ENCODE data around the gene MINDY4B. TPM values are rescaled to one million over a fixed set of nuclear protein-coding genes. Genes with fewer than 3 reads are reported as not detected.
"Not testable (repeated sequence)": the region's sequence is repeated elsewhere in the genome, so short reads cannot be mapped to it uniquely, and the experiment has no call there.

MINDY4B gene
- total RNA-seq, 1 donor = not detected

DNA sequence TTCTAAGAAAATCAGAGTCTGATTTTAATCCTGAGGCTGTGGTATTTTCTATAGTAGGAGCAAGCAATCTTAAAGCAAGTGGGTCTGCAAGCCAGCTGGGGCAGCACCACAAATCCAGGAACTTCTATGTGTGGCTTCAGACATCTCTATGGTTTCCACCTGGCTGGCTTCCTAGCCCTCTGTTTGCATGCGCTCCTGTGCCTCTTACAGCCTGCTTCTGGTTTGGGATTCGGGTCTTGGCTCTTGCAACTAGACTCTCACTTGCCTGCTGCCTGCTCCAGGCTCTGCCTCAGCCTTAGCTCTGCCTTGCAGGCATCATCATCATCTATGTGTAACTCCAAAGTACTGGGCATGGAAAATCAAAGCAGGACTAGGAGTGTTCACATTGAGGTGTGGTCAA is 43.4 kb downstream of the MINDY4B start:
- H4K20me1 ChIP-seq (ENCODE audit: insufficient read depth, low read length) = no peaks in the 10 kb centered on the region
- peaks cover 18% of the 10 kb centered on the region for H3K27me3 ChIP-seq (ENCODE audit: insufficient read depth, low read length)
- no peaks in the 10 kb centered on the region for H3K9me3 ChIP-seq (ENCODE audit: low read depth, low read length)
- H3K36me3 ChIP-seq (ENCODE audit: insufficient read depth, low read length) = no peaks in the 10 kb centered on the region
- no peak overlapping the region for H3K27ac ChIP-seq (ENCODE audit: low read depth, low read length)
- no peak overlapping the region for H2AFZ ChIP-seq (ENCODE audit: low read length)
- no peak overlapping the region for H3K4me3 ChIP-seq (ENCODE audit: insufficient read depth, low read length)
- TF ChIP-seq, protein P1, sequence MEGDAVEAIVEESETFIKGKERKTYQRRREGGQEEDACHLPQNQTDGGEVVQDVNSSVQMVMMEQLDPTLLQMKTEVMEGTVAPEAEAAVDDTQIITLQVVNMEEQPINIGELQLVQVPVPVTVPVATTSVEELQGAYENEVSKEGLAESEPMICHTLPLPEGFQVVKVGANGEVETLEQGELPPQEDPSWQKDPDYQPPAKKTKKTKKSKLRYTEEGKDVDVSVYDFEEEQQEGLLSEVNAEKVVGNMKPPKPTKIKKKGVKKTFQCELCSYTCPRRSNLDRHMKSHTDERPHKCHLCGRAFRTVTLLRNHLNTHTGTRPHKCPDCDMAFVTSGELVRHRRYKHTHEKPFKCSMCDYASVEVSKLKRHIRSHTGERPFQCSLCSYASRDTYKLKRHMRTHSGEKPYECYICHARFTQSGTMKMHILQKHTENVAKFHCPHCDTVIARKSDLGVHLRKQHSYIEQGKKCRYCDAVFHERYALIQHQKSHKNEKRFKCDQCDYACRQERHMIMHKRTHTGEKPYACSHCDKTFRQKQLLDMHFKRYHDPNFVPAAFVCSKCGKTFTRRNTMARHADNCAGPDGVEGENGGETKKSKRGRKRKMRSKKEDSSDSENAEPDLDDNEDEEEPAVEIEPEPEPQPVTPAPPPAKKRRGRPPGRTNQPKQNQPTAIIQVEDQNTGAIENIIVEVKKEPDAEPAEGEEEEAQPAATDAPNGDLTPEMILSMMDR (IDR thresholded peaks at IDR 0.05; ENCODE audit: extremely low read depth, low read depth, low read length) = no peak
- H3K79me2 ChIP-seq (ENCODE audit: insufficient read depth, low read length) = no peaks in the 10 kb centered on the region
- no peak overlapping the region for H3K4me2 ChIP-seq (ENCODE audit: insufficient read depth, low read length)
- no peaks in the 10 kb centered on the region for H3K4me1 ChIP-seq (ENCODE audit: insufficient read depth, low read length)
- DNase-seq (ENCODE audit: insufficient read length, low spot score, missing footprints) = no peak

DNA sequence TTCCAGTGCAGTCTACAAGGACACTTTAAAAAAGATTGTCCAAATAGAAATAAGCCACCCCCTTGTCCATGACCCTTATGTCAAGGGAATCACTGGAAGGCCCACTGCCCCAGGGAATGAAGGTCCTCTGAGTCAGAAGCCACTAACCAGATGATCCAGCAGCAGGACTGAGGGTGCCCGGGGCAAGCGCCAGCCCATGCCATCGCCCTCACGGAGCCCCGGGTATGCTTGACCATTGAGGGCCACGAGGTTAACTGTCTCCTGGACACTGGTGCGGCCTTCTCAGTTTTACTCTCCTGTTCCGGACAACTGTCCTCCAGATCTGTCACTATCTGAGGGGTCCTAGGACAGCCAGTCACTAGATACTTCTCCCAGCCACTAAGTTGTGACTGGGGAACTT is 47.3 kb downstream of the MINDY4B start:
- not testable (repeated sequence) for DNase-seq (ENCODE audit: insufficient read length, low spot score, missing footprints); H3K9me3 ChIP-seq (ENCODE audit: low read depth, low read length); H2AFZ ChIP-seq (ENCODE audit: low read length); H3K36me3 ChIP-seq (ENCODE audit: insufficient read depth, low read length); H3K27ac ChIP-seq (ENCODE audit: low read depth, low read length); H3K4me1 ChIP-seq (ENCODE audit: insufficient read depth, low read length); H3K4me2 ChIP-seq (ENCODE audit: insufficient read depth, low read length); H4K20me1 ChIP-seq (ENCODE audit: insufficient read depth, low read length); H3K79me2 ChIP-seq (ENCODE audit: insufficient read depth, low read length); H3K4me3 ChIP-seq (ENCODE audit: insufficient read depth, low read length)
- peaks cover 14% of the 10 kb centered on the region for H3K27me3 ChIP-seq (ENCODE audit: insufficient read depth, low read length)

DNA sequence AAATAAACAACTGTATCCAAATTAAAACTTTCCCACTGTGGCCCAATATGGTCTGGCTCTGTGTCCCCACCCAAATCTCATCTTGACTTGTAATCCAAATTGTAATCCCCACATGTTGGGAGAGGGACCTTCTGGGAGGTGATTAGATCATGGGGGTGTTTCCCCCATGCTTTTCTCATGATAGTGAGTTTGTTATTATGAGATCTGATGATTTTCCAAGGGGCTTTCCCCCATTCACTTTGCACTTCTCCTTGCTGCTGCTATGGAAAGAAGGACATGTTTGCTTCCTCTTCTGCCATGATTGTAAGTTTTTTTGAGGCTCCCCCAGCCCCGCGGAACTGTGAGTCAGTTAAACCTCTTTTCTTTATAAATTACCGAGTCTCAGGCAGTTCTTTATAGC is 55.0 kb downstream of the MINDY4B start:
- Histone ChIP-seq H2AFZ (ENCODE audit: low read length) (no peak overlapping the region), H3K9me3 (ENCODE audit: low read depth, low read length) (no peaks in the 10 kb centered on the region), H3K4me2 (ENCODE audit: insufficient read depth, low read length) (no peak overlapping the region), H3K27ac (ENCODE audit: low read depth, low read length) (no peak overlapping the region), H4K20me1 (ENCODE audit: insufficient read depth, low read length) (no peaks in the 10 kb centered on the region), H3K4me3 (ENCODE audit: insufficient read depth, low read length) (no peak overlapping the region), H3K27me3 (ENCODE audit: insufficient read depth, low read length) (peaks cover 4% of the 10 kb centered on the region), H3K79me2 (ENCODE audit: insufficient read depth, low read length) (no peaks in the 10 kb centered on the region), H3K4me1 (ENCODE audit: insufficient read depth, low read length) (no peaks in the 10 kb centered on the region), H3K36me3 (ENCODE audit: insufficient read depth, low read length) (no peaks in the 10 kb centered on the region)
- TF ChIP-seq, protein P1 (IDR thresholded peaks at IDR 0.05; ENCODE audit: extremely low read depth, low read depth, low read length) = no peak
- no peak for DNase-seq (ENCODE audit: insufficient read length, low spot score, missing footprints)

DNA sequence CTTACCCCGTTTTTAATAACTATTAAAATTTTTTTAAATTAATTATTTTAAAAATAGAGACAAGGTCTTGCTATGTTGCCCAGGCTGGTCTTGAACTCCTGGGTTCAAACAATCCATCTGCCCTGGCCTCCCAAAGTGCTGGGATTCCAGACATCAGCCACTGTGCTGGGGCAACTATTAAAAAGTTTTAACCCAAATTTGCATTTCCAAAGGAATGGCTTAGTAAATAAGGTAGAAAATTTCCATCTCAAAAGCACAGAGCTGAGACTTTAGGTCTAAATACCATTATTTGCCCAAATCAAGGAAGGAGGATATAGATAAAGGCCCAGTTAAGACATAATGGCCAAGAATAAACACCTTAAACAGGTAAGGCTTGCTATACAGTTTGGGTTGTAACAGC is 56.4 kb downstream of the MINDY4B start:
- Histone ChIP-seq H3K36me3 (ENCODE audit: insufficient read depth, low read length) (no peaks in the 10 kb centered on the region), H3K9me3 (ENCODE audit: low read depth, low read length) (no peaks in the 10 kb centered on the region), H3K4me1 (ENCODE audit: insufficient read depth, low read length) (no peaks in the 10 kb centered on the region), H3K4me2 (ENCODE audit: insufficient read depth, low read length) (no peak overlapping the region), H3K27me3 (ENCODE audit: insufficient read depth, low read length) (peaks cover 4% of the 10 kb centered on the region), H3K27ac (ENCODE audit: low read depth, low read length) (no peak overlapping the region), H4K20me1 (ENCODE audit: insufficient read depth, low read length) (no peaks in the 10 kb centered on the region), H2AFZ (ENCODE audit: low read length) (no peak overlapping the region), H3K79me2 (ENCODE audit: insufficient read depth, low read length) (no peaks in the 10 kb centered on the region), H3K4me3 (ENCODE audit: insufficient read depth, low read length) (no peak overlapping the region)
- TF ChIP-seq, protein P1 (IDR thresholded peaks at IDR 0.05; ENCODE audit: extremely low read depth, low read depth, low read length) = no peak
- no peak for DNase-seq (ENCODE audit: insufficient read length, low spot score, missing footprints)
